Retinal pigment epithelial cell (primary cell): ENCODE results near the gene EIF2S1.

ENCODE experiments used
- DNase-seq: peaks from one replicate; pipeline ENCODE4 v3.0.0-alpha.2; 2010; ENCODE audit warnings: low read depth
- H3K4me3 ChIP-seq: 2 replicates; pipeline ENCODE4 v1.5.1; 2011; ENCODE audit warnings: mild to moderate bottlenecking, low read length, control low read depth, moderate library complexity
- CTCF ChIP-seq: conservative IDR thresholded peaks from 2 replicates; pipeline ENCODE4 v1.5.1; 2011; ENCODE audit warnings: low read depth, low read length, control low read depth, inconsistent platforms

EIF2S1 gene

GRCh38 chr14:67389811-67390534, 29.8 kb downstream of the EIF2S1 start:
- no peak for TF ChIP-seq CTCF
- no peak overlapping the region for H3K4me3 ChIP-seq
- no peak for DNase-seq

GRCh38 chr14:67391268-67391667, 31.1 kb downstream of the EIF2S1 start:
- DNase-seq, result no peak
- H3K4me3 ChIP-seq, result no peak overlapping the region
- no peak for TF ChIP-seq CTCF

GRCh38 chr14:67392123-67392522, 32.0 kb downstream of the EIF2S1 start:
- DNase-seq, result no peak
- H3K4me3 ChIP-seq, result no peak overlapping the region
- no peak for TF ChIP-seq CTCF

- no peak overlapping the region for H3K4me3 ChIP-seq
- TF ChIP-seq CTCF, result no peak
- no peak for DNase-seq
Observed at GRCh38 chr14:67392800-67393199, 32.7 kb downstream of the EIF2S1 start.

GRCh38 chr14:67393689-67394088, 33.6 kb downstream of the EIF2S1 start:
- no peak for DNase-seq
- no peak for TF ChIP-seq CTCF
- H3K4me3 ChIP-seq, result no peak overlapping the region

GRCh38 chr14:67395086-67395875, 35.2 kb downstream of the EIF2S1 start:
- no peak overlapping the region for H3K4me3 ChIP-seq
- DNase-seq, result no peak
- TF ChIP-seq CTCF, result no peak

GRCh38 chr14:67395876-67396189, 35.7 kb downstream of the EIF2S1 start:
- no peak for TF ChIP-seq CTCF
- H3K4me3 ChIP-seq, result no peak overlapping the region
- no peak for DNase-seq
